H1 (cell line): ENCODE results near the gene TOMM6. TPM values are rescaled to one million over a fixed set of nuclear protein-coding genes. Genes with fewer than 3 reads are reported as not detected.

Experiments used
- CTCF ChIA-PET: fragments of 300-600 bp; sonication (Branson Sonifier 250); formaldehyde crosslinking; loops from one replicate; lab custom pipeline; 2021; ENCODE audit not compliant: partially characterized antibody; lab: Charles Lee
- POLR2A ChIA-PET: fragments of 300-600 bp; sonication (Branson Sonifier 250); formaldehyde crosslinking; loops from one replicate; lab custom pipeline; 2021; ENCODE audit warnings: inconsistent platforms; ENCODE audit not compliant: partially characterized antibody; lab: Charles Lee
- DNase-seq, 2 experiments: peaks; one replicate each; pipeline versions ENCODE4 v3.0.0 to v3.0.0-alpha.2; 2010 to 2022; ENCODE audit warnings: low spot score in 2 of 2, low read depth in 1 of 2, mixed read lengths in 1 of 2
- FAIRE-seq: peaks from 2 replicates; lab custom pipeline; 2011; peaks lifted over from hg19 to GRCh38; lab: Jason Lieb, UNC
- H2AFZ ChIP-seq: 2 replicates; pipeline ENCODE4 v1.8.1; 2012; ENCODE audit warnings: low read length, inconsistent platforms
- H2AK5ac ChIP-seq: 2 replicates; pipeline ENCODE4 v1.6.1; 2013; ENCODE audit warnings: low read depth, low read length
- H2BK120ac ChIP-seq: replicated peaks from 2 replicates; pipeline ENCODE3; 2013; ENCODE audit warnings: low read depth, low read length, inconsistent platforms
- H2BK12ac ChIP-seq: 2 replicates; pipeline ENCODE4 v1.6.1; 2013; ENCODE audit warnings: low read depth, low read length
- H2BK15ac ChIP-seq: 2 replicates; pipeline ENCODE4 v1.6.1; 2013; ENCODE audit warnings: low read length
- H2BK20ac ChIP-seq: 2 replicates; pipeline ENCODE4 v1.6.1; 2013; ENCODE audit warnings: low read length
- H2BK5ac ChIP-seq: 2 replicates; pipeline ENCODE4 v1.6.1; 2013; ENCODE audit warnings: low read depth, low read length
- H3K14ac ChIP-seq: 2 replicates; pipeline ENCODE4 v1.6.1; 2013; ENCODE audit warnings: inconsistent platforms; ENCODE audit not compliant: insufficient read length
- H3K18ac ChIP-seq: 2 replicates; pipeline ENCODE4 v1.6.1; 2013; ENCODE audit warnings: low read length; ENCODE audit errors: extremely low read depth
- H3K23ac ChIP-seq: 2 replicates; pipeline ENCODE4 v1.6.1; 2013; ENCODE audit warnings: inconsistent platforms; ENCODE audit not compliant: insufficient read length
- H3K23me2 ChIP-seq: 2 replicates; pipeline ENCODE4 v1.6.1; 2013; ENCODE audit warnings: low read depth, low read length
- H3K27ac ChIP-seq: 2 replicates; pipeline ENCODE4 v1.6.1; 2011; ENCODE audit warnings: low read depth, low read length, inconsistent platforms
- H3K27me3 ChIP-seq, 4 experiments: replicated peaks in 1 of 4; 1 replicate in 1 of 4; 2 replicates in 3 of 4; pipeline versions ENCODE4 v1.6.1 to v1.8.1; 2011 to 2013; ENCODE audit warnings: low read length in 3 of 4, mild to moderate bottlenecking in 3 of 4, inconsistent platforms in 2 of 4, mixed read lengths in 2 of 4, moderate library complexity in 1 of 4; ENCODE audit not compliant: control insufficient read depth in 3 of 4, insufficient read depth in 3 of 4; ENCODE audit errors: extremely low read depth in 1 of 4
- H3K36me3 ChIP-seq, 4 experiments: 2 replicates each; pipeline versions ENCODE4 v1.6.1 to v1.8.1; 2011 to 2013; ENCODE audit warnings: mild to moderate bottlenecking in 4 of 4, low read length in 3 of 4, moderate library complexity in 2 of 4, control low read depth in 1 of 4, inconsistent platforms in 1 of 4; ENCODE audit not compliant: insufficient read depth in 4 of 4, control insufficient read depth in 2 of 4
- H3K4ac ChIP-seq: replicated peaks from 2 replicates; pipeline ENCODE3; 2013; ENCODE audit warnings: low read length, low read depth, mixed read lengths, inconsistent platforms; ENCODE audit not compliant: insufficient read length
- H3K4me1 ChIP-seq, 4 experiments: replicated peaks in 1 of 4; 1 replicate in 1 of 4; 2 replicates in 3 of 4; pipeline versions ENCODE4 v1.6.1 to v1.8.1; 2011 to 2013; ENCODE audit warnings: low read length in 3 of 4, inconsistent platforms in 2 of 4, mixed read lengths in 1 of 4; ENCODE audit not compliant: insufficient read depth in 4 of 4, control insufficient read depth in 3 of 4
- H3K4me2 ChIP-seq, 2 experiments: 2 replicates each; pipeline versions ENCODE4 v1.6.1 to v1.8.1; 2011 to 2013; ENCODE audit warnings: low read depth in 2 of 2, low read length in 2 of 2, control low read depth in 1 of 2, inconsistent platforms in 1 of 2, mild to moderate bottlenecking in 1 of 2; ENCODE audit not compliant: insufficient read depth in 1 of 2
- H3K4me3 ChIP-seq, 4 experiments: fragments of 200-600, 300-600 bp in 1 of 4; sonication (generic), shearing (Covaris generic), sonication (Bioruptor Twin) in 1 of 4; 2 replicates each; pipeline versions ENCODE4 v1.5.1 to v1.8.1; 2011 to 2016; ENCODE audit warnings: low read length in 4 of 4, low read depth in 3 of 4, control low read depth in 2 of 4, inconsistent platforms in 2 of 4, mild to moderate bottlenecking in 2 of 4, mixed read lengths in 1 of 4, moderate library complexity in 1 of 4; ENCODE audit not compliant: insufficient read depth in 2 of 4; ENCODE audit errors: extremely low read depth in 1 of 4
- H3K56ac ChIP-seq: replicated peaks from 2 replicates; pipeline ENCODE3; 2013; ENCODE audit warnings: low read depth, mild to moderate bottlenecking, mixed read lengths, low read length, inconsistent platforms; ENCODE audit not compliant: insufficient read length
- H3K79me1 ChIP-seq: 2 replicates; pipeline ENCODE4 v1.6.1; 2013; ENCODE audit warnings: low read depth, low read length, control low read depth
- H3K79me2 ChIP-seq, 2 experiments: 2 replicates each; pipeline versions ENCODE4 v1.6.1 to v1.8.1; 2012 to 2013; ENCODE audit warnings: low read length in 2 of 2, mild to moderate bottlenecking in 2 of 2, inconsistent platforms in 1 of 2; ENCODE audit not compliant: insufficient read depth in 2 of 2, control insufficient read depth in 1 of 2
- H3K9ac ChIP-seq, 4 experiments: replicated peaks in 1 of 4; 1 replicate in 1 of 4; 2 replicates in 3 of 4; pipeline versions ENCODE4 v1.6.1 to v1.8.1; 2011 to 2013; ENCODE audit warnings: low read depth in 3 of 4, low read length in 3 of 4, control low read depth in 2 of 4, mild to moderate bottlenecking in 2 of 4, moderate library complexity in 2 of 4, inconsistent platforms in 1 of 4; ENCODE audit errors: extremely low read depth in 1 of 4
- H3K9me3 ChIP-seq, 2 experiments: 2 replicates each; pipeline versions ENCODE4 v1.6.1 to v1.8.1; 2012 to 2013; ENCODE audit warnings: mild to moderate bottlenecking in 2 of 2, moderate library complexity in 2 of 2, control low read depth in 1 of 2, inconsistent platforms in 1 of 2, low read depth in 1 of 2, low read length in 1 of 2, mixed read lengths in 1 of 2; ENCODE audit not compliant: insufficient read depth in 2 of 2
- H4K20me1 ChIP-seq, 2 experiments: replicated peaks in 1 of 2; 2 replicates each; pipeline versions ENCODE3 to v1.8.1; 2011 to 2013; ENCODE audit warnings: inconsistent platforms in 2 of 2, low read length in 2 of 2, mild to moderate bottlenecking in 1 of 2; ENCODE audit not compliant: insufficient read depth in 2 of 2, control insufficient read depth in 1 of 2
- H4K5ac ChIP-seq: 2 replicates; pipeline ENCODE4 v1.6.1; 2013; ENCODE audit warnings: low read length, low read depth, mixed read lengths, inconsistent platforms; ENCODE audit not compliant: insufficient read length
- H4K8ac ChIP-seq: 2 replicates; pipeline ENCODE4 v1.8.0; 2013; ENCODE audit warnings: mild to moderate bottlenecking, moderate library complexity, low read length, inconsistent platforms; ENCODE audit not compliant: insufficient read depth; ENCODE audit errors: extremely low read depth
- H4K91ac ChIP-seq: replicated peaks from 2 replicates; pipeline ENCODE3; 2013; ENCODE audit warnings: low read length, mixed read lengths, inconsistent platforms; ENCODE audit not compliant: insufficient read length
- GABPA ChIP-seq: IDR thresholded peaks from 2 replicates; pipeline ENCODE4 v1.6.1; 2011; ENCODE audit warnings: mild to moderate bottlenecking, low read length, moderate library complexity, borderline replicate concordance; ENCODE audit not compliant: insufficient read depth
- HDAC2 ChIP-seq, 2 experiments: fragments of 300-600 bp in 1 of 2; sonication (generic) in 1 of 2; IDR thresholded peaks; 2 replicates each; pipeline ENCODE4 v1.6.1; 2011 to 2012; ENCODE audit warnings: low read depth in 2 of 2, low read length in 2 of 2, mild to moderate bottlenecking in 2 of 2, moderate library complexity in 2 of 2, borderline replicate concordance in 1 of 2, inconsistent platforms in 1 of 2
- PHF8 ChIP-seq: fragments of 200-600 bp; sonication (generic); conservative IDR thresholded peaks from 2 replicates; pipeline ENCODE4 v1.7.1; 2012; ENCODE audit warnings: low read depth, mild to moderate bottlenecking, inconsistent platforms, low read length, moderate library complexity
- WGBS, 2 experiments: shearing (Covaris generic) in 1 of 2; methylation state at CpG; one replicate each; pipeline versions ENCODE4 v1.1.6 to v1.1.7; 2013 to 2015; ENCODE audit warnings: low lambda C conversion rate in 2 of 2, mixed read lengths in 2 of 2, inconsistent platforms in 1 of 2, low coverage in 1 of 2, missing lambda C conversion rate in 1 of 2; ENCODE audit not compliant: insufficient replicate concordance in 2 of 2, insufficient coverage in 1 of 2, insufficient read length in 1 of 2; ENCODE audit errors: extremely low coverage in 1 of 2, missing lambda C conversion rate in 1 of 2; 5-methylcytosine and 5-hydroxymethylcytosine counted together
- polyA plus RNA-seq, 7 experiments: library from polyadenylated mRNA; depleted of rRNA in 3 of 7; stranded (reverse) in 5 of 7; unstranded in 2 of 7; fragments of >200 nt in 5 of 7; fragments of 200-250 nt in 2 of 7; gene quantifications; 1 replicate in 5 of 7; 2 replicates in 1 of 7; 4 replicates in 1 of 7; pipeline versions ENCODE4 v1.2.1 to v1.2.3, GENCODE V29; 2011 to 2013; ENCODE audit warnings: missing spikeins in 2 of 7, mixed read lengths in 2 of 7
- total RNA-seq: library from RNA; stranded (reverse); fragmentation: NEBNext Ultra II Directional; extraction: Animal tissue kit (Norgen Biotek cat#: 25700); gene quantifications from 2 replicates; pipeline ENCODE4 v1.2.1, GENCODE V29; 2021

Gene TOMM6
- total and polyA plus RNA-seq, 2 of the 8 experiments (the other 6 are each of a cell fraction or from before 2014, with no cell fraction given): 228 to 560 TPM

- H2BK120ac ChIP-seq: no peak overlapping the region
- H2AK5ac ChIP-seq: no peak overlapping the region
- H3K27me3 ChIP-seq: no peaks in the 10 kb centered on the region; a peak in 1 of 7 replicates
- no peaks in the 10 kb centered on the region for H3K36me3 ChIP-seq
- no peaks in the 10 kb centered on the region for H3K23me2 ChIP-seq
- H3K79me1 ChIP-seq: no peaks in the 10 kb centered on the region
- FAIRE-seq (no peak), DNase-seq (no peak)
- H4K91ac ChIP-seq: no peak overlapping the region
- no peak overlapping the region for H2BK20ac ChIP-seq
- H3K79me2 ChIP-seq: no peaks in the 10 kb centered on the region
- no peaks in the 10 kb centered on the region for H3K9me3 ChIP-seq
- H3K4me3 ChIP-seq: no peak overlapping the region
- H3K9ac ChIP-seq: no peak overlapping the region
- H3K27ac ChIP-seq: no peak overlapping the region
- H3K4me2 ChIP-seq: no peak overlapping the region
- ChIA-PET CTCF (interaction anchor here (1.5 to 2.3 kb wide), 2 partner anchors 14 to 16 kb away, joined by 3 to 12 read pairs; no protein-coding TSS in a partner anchor), POLR2A (no interaction called here)
- no peak overlapping the region for H3K18ac ChIP-seq
- H2BK5ac ChIP-seq: no peak overlapping the region
- H2AFZ ChIP-seq: no peak overlapping the region
- H3K23ac ChIP-seq: no peak overlapping the region
- H3K14ac ChIP-seq: no peak overlapping the region
- H2BK15ac ChIP-seq: no peak overlapping the region
- no peak overlapping the region for H2BK12ac ChIP-seq
- H3K56ac ChIP-seq: no peak overlapping the region
- WGBS, 2 experiments: 91% methylated on average over 2 of the region's 2 CpGs; no CpG with 5 or more reads in 1 of the 2 experiments
- H4K20me1 ChIP-seq: no peaks in the 10 kb centered on the region
- TF ChIP-seq HDAC2 (IDR thresholded peaks at IDR 0.05; ENCODE audit: borderline replicate concordance in 1 of 2, low read depth in 2 of 2, low read length in 2 of 2) (0 out of 4 replicates have a peak, but pooled peaks of 1 of the 2 experiments have one; percentile 37), GABPA (no peak), PHF8 (no peak)
- no peak overlapping the region; the same call in 1 of the 2 replicates for H4K8ac ChIP-seq
- no peak overlapping the region for H4K5ac ChIP-seq
- H3K4ac ChIP-seq: no peak overlapping the region
- H3K4me1 ChIP-seq: peaks cover 0 to 3% (median 0%) of the 10 kb centered on the region in 4 experiments; a peak in 2 of 7 replicates
These were observed 27.5 kb upstream of the TOMM6 start for GRCh38 chr6:41759905-41760579.
